ENCODE measurements around the gene BBS12. TPM values are rescaled to one million over a fixed set of nuclear protein-coding genes. Genes with fewer than 3 reads are reported as not detected.

Gene BBS12
- total and polyA plus RNA-seq, 9 of the 15 experiments (the other 6 are each of a cell fraction or from before 2014, with no cell fraction given): 2.7 to 6.5 (median 3.3) TPM

- TF ChIP-seq STAT6 (CRISPR knock-in tag; IDR thresholded peaks at IDR 0.05) (no peak), BRD9 (IDR thresholded peaks at IDR 0.05; ENCODE audit: low read depth, partially characterized antibody) (no peak), ESRRB (CRISPR knock-in tag; IDR thresholded peaks at IDR 0.05; ENCODE audit: borderline replicate concordance) (no peak), NKRF (IDR thresholded peaks at IDR 0.05; ENCODE audit: borderline replicate concordance) (no peak), HNRNPL (IDR thresholded peaks at IDR 0.05; ENCODE audit: low read depth, low read length) (no peak), THAP12 (CRISPR knock-in tag; IDR thresholded peaks at IDR 0.05) (no peak), ZNF507 (tag; conservative IDR thresholded peaks at IDR 0.05) (no peak)
These were observed 3.6 kb upstream of the BBS12 start (continued) for GRCh38 chr4:122728856-122729255.

Measured in K562 (cell line).